Stimulated activated effector memory CD8-positive, alpha-beta T cell treated with anti-CD3 and anti-CD28 coated beads, Interleukin-12 subunit alpha, Interleukin-12 subunit beta, amount 100 ng/mL, for 72 hours (primary cell): ENCODE data around the gene DMKN.

ENCODE experiments used
- ATAC-seq: fragments of 150-1000 bp; cut with Tn5 transposase; 2 replicates; pipeline ENCODE4 v1.10.0; 2021
- DNase-seq, 2 donors: peaks; one replicate each; pipeline ENCODE4 v3.0.0; 2021 to 2022; ENCODE audit warnings: low spot score in 2 of 2
- H3K27ac Mint-ChIP-seq: one replicate; pipeline ENCODE4 v1.8.0; 2022; ENCODE audit warnings: mild to moderate bottlenecking, mixed read lengths
- H3K36me3 Mint-ChIP-seq: one replicate; pipeline ENCODE4 v1.8.0; 2022; ENCODE audit warnings: mild to moderate bottlenecking, mixed read lengths
- H3K4me1 Mint-ChIP-seq: one replicate; pipeline ENCODE4 v1.8.0; 2022; ENCODE audit warnings: mixed read lengths
- H3K4me3 Mint-ChIP-seq: one replicate; pipeline ENCODE4 v1.8.0; 2022; ENCODE audit warnings: mild to moderate bottlenecking, mixed read lengths
- H3K9me3 Mint-ChIP-seq: one replicate; pipeline ENCODE4 v1.8.0; 2022; ENCODE audit warnings: mixed read lengths

DMKN gene

DNA sequence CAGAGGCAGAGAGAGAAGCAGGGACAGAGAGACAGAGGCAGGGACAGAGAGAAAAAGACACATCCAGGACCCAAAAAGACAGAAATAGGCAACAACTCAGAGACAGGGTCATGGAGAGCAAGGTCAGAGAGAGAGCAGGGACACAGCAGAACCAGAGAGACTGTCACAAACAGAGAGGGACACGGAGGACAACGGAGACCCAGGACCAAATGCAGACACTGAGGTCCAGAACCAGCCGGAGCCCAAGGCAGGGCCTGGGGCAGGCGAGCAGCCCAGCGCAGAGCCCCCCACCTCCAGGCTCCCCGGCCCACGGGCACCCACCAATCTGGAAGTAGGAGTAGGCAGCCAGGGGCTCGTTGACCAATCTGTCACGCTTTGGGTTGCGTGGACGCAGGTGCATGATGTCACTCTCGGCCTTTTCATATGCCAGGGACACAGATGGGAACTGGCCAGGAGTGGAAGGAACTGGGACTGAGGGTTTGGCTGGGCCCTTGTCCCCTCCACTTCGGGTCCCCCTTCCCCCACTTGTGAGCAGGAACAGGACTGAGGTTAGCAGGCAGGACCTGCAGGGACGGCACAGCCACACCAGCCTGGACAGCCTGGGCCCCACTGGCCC lies 40.0 kb upstream of the DMKN start:
- H3K36me3 Mint-ChIP-seq = peaks cover 20% of the 10 kb centered on the region
- DNase-seq (no peak), ATAC-seq (no peak)
- no peak overlapping the region for H3K27ac Mint-ChIP-seq
- peaks cover 23% of the 10 kb centered on the region for H3K4me1 Mint-ChIP-seq
- no peaks in the 10 kb centered on the region for H3K9me3 Mint-ChIP-seq
- no peak overlapping the region for H3K4me3 Mint-ChIP-seq

GRCh38 chr19:35552534-35553384 lies 39.3 kb upstream of the DMKN start:
- DNase-seq = no peak
- Mint-ChIP-seq H3K4me3 (no peak overlapping the region), H3K4me1 (peaks cover 21% of the 10 kb centered on the region), H3K9me3 (no peaks in the 10 kb centered on the region), H3K36me3 (peaks cover 20% of the 10 kb centered on the region), H3K27ac (no peak overlapping the region)
- no peak for ATAC-seq

DNA sequence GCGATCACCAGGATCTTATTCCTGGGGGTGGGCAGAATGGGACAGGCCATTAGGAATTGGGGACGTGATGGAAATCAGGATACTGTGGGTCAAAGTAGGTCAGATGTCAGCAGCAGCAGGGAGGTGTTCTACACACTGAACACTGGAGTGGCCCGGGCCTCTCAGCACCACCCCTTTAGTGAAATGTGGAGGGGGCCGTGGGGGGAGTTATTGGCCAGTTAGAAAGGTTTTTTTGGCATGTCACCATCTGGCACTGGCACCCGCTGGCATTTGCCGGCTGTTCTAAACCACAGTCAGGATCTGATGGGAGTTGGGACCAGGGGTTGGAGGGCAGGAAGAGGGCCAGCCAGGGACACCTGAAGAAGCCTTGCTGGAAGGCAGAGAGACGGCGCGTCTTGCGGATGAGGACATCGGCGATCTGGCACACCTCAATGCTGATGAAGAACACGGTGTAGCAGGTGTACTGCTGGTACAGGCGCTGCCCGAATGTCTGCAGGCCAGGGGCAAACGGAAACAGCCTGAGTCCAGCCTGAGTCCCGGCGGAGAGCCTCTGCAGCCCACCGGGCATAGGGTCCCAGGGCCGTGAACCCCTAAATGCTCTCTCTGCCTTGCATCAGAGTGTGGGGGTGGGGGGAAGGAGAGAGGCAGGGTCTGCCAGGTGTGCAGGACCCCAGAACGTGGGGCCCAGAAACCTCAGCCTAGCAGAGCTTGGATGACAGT lies 37.8 kb upstream of the DMKN start:
- ATAC-seq (no peak), DNase-seq (no peak)
- Mint-ChIP-seq H3K36me3 (peaks cover 33% of the 10 kb centered on the region), H3K9me3 (no peaks in the 10 kb centered on the region), H3K4me3 (no peak overlapping the region), H3K27ac (no peak overlapping the region), H3K4me1 (peaks cover 25% of the 10 kb centered on the region)

- ATAC-seq = no peak
- no peaks in the 10 kb centered on the region for H3K9me3 Mint-ChIP-seq
- peak overlapping the region; percentile 41 for H3K27ac Mint-ChIP-seq
- no peak overlapping the region for H3K4me3 Mint-ChIP-seq
- H3K36me3 Mint-ChIP-seq = peaks cover 41% of the 10 kb centered on the region
- DNase-seq = no peak
- H3K4me1 Mint-ChIP-seq = peaks cover 28% of the 10 kb centered on the region
These were observed 36.6 kb upstream of the DMKN start for GRCh38 chr19:35549879-35550523.

DNA sequence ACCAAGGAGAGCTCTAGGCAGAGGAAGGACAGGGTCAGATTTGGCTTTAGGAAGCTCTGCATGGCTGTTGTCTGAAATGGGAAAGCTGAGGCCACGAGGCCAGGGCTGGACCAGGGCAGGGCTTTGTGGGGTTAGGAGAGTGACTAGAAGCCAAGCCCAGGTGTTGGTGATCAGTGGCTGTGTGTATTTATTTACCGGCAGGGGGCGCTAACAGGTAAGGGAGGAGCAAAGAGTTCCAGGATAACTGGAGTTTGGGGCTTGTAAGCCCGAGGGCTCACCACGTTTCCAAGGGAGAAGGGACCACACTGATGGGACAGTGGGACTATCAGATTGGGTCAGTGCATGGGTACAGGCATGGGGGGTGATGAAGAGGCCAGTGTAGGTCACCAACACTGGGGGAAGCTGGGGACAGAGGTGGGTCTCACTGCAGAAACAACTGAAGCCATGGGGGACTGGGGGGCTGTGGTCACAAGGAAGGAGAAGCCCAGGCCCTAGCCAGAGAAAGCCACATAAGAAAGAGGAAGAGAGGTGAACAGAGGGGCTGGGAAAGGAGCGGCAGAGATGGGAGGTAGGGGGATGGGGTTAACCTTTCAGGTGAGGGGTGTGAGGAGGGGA lies 35.8 kb upstream of the DMKN start:
- ATAC-seq (no peak), DNase-seq (peak; percentile 34 to 70)
- peak overlapping the region; percentile 41 for H3K27ac Mint-ChIP-seq
- peaks cover 48% of the 10 kb centered on the region for H3K36me3 Mint-ChIP-seq
- no peaks in the 10 kb centered on the region for H3K9me3 Mint-ChIP-seq
- peaks cover 35% of the 10 kb centered on the region for H3K4me1 Mint-ChIP-seq
- no peak overlapping the region for H3K4me3 Mint-ChIP-seq

DNA sequence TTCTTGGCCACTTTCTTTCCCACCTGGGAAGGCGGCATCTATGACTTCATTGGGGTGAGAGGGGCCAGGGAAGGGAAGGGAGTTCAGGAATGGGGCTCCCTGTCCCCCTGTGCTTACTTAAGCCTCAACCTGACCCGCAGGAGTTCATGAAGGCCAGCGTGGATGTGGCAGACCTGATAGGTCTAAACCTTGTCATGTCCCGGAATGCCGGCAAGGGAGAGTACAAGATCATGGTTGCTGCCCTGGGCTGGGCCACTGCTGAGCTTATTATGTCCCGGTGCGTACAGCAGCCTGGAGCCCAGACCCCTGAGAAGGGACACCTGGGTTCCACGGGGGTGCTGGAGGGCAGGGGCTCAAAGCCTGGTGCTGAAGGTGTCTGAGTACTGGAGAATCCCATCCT lies 33.1 kb upstream of the DMKN start:
- Mint-ChIP-seq H3K36me3 (peaks cover 51% of the 10 kb centered on the region), H3K9me3 (no peaks in the 10 kb centered on the region), H3K4me3 (peak overlapping the region; percentile 92), H3K4me1 (peaks cover 44% of the 10 kb centered on the region), H3K27ac (peak overlapping the region; percentile 94)
- DNase-seq (no peak), ATAC-seq (no peak)

GRCh38 chr19:35545855-35546381 lies 32.5 kb upstream of the DMKN start:
- Mint-ChIP-seq H3K27ac (peak overlapping the region; percentile 94), H3K36me3 (peaks cover 51% of the 10 kb centered on the region), H3K4me1 (peaks cover 44% of the 10 kb centered on the region), H3K9me3 (no peaks in the 10 kb centered on the region), H3K4me3 (peak overlapping the region; percentile 92)
- ATAC-seq (peak; percentile 87), DNase-seq (peak; percentile 55 to 77)

GRCh38 chr19:35545001-35545854 lies 31.8 kb upstream of the DMKN start, which contains the start of gene TMEM147:
TSS of gene TMEM147 (plus strand) at chr19:35545626. CDS start at chr19:35545740, 114 bp downstream.
- H3K4me3 Mint-ChIP-seq = peak within 1 kb of the TSS; percentile 92
- H3K9me3 Mint-ChIP-seq = no peaks in the 10 kb centered on the region
- H3K36me3 Mint-ChIP-seq = peaks cover 45% of the 10 kb centered on the region
- peaks cover 44% of the 10 kb centered on the region for H3K4me1 Mint-ChIP-seq
- peak within 1 kb of the TSS; percentile 94 for H3K27ac Mint-ChIP-seq
- ATAC-seq (peak; percentile 87), DNase-seq (peak; percentile 80 to 91)

GRCh38 chr19:35544110-35544802 lies 30.8 kb upstream of the DMKN start:
- ATAC-seq (no peak), DNase-seq (no peak)
- Mint-ChIP-seq H3K9me3 (no peaks in the 10 kb centered on the region), H3K36me3 (peaks cover 36% of the 10 kb centered on the region), H3K4me3 (peak overlapping the region; percentile 92), H3K4me1 (peaks cover 41% of the 10 kb centered on the region), H3K27ac (peak overlapping the region; percentile 94)

DNA sequence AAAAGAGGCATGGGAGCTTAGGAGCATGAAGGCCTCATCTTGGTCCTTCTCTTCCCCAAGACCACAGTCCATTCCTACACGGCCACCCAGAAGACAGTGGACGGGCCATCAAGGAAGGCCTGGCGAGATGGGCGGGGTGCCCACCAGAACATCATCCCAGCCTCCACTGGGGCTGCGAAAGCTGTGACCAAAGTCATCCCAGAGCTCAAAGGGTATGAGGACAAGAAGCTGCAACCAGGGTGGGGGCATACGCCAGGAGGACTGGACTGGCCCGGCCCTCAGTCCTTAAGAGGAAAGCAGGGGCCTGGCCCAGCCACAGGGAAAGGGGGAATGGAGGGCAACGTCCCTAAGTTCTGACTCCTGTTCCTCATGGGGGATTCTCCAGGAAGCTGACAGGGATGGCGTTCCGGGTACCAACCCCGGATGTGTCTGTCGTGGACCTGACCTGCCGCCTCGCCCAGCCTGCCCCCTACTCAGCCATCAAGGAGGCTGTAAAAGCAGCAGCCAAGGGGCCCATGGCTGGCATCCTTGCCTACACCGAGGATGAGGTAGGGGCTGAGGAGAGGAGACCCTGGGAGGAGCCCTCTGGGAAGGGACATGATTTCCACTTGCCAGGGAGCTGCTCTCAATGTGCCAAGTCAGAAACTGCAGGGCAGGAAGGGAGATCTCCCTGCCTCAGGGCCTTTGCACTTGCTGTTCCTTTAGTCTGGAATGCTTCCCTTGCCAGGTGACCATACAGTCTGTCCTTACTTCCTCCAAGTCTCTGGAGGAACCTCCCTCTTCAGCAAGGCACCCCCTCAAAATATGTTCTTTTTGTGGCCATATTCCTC lies 30.0 kb upstream of the DMKN start:
- Mint-ChIP-seq H3K4me1 (peaks cover 33% of the 10 kb centered on the region), H3K9me3 (no peaks in the 10 kb centered on the region), H3K27ac (no peak overlapping the region), H3K36me3 (peaks cover 31% of the 10 kb centered on the region), H3K4me3 (peak overlapping the region; percentile 92)
- DNase-seq (no peak), ATAC-seq (no peak)

GRCh38 chr19:35542209-35542608 lies 28.8 kb upstream of the DMKN start:
- peaks cover 29% of the 10 kb centered on the region for H3K4me1 Mint-ChIP-seq
- H3K36me3 Mint-ChIP-seq = peaks cover 26% of the 10 kb centered on the region
- no peak for ATAC-seq
- DNase-seq = no peak
- H3K9me3 Mint-ChIP-seq = no peaks in the 10 kb centered on the region
- H3K27ac Mint-ChIP-seq = peak overlapping the region; percentile 66
- H3K4me3 Mint-ChIP-seq = no peak overlapping the region

GRCh38 chr19:35540356-35540927 lies 27.0 kb upstream of the DMKN start:
- Mint-ChIP-seq H3K4me3 (no peak overlapping the region), H3K36me3 (peaks cover 11% of the 10 kb centered on the region), H3K27ac (no peak overlapping the region), H3K4me1 (peaks cover 22% of the 10 kb centered on the region), H3K9me3 (no peaks in the 10 kb centered on the region)
- DNase-seq (no peak), ATAC-seq (no peak)
